Peyer's patch (tissue), 4 donors: ENCODE data around the gene RRBP1.

Experiments used
- POLR2A ChIP-seq, 2 donors: fragments of 450-650 bp; IDR thresholded peaks; one replicate each; pipeline ENCODE4 v1.5.1; 2017; ENCODE audit warnings: antibody characterized with exemption in 2 of 2, mild to moderate bottlenecking in 2 of 2, moderate library complexity in 2 of 2
- TF ChIP-seq, protein P1 (sequence below), 6 experiments: fragments of 450-650 bp in 4 of 6; fragments of 200-600 bp in 2 of 6; sonication (generic) in 1 of 6; IDR thresholded peaks; one replicate each; pipeline ENCODE4 v1.5.1; 2017 to 2019; ENCODE audit warnings: antibody characterized with exemption in 6 of 6, mild to moderate bottlenecking in 3 of 6, moderate library complexity in 1 of 6

DNA sequence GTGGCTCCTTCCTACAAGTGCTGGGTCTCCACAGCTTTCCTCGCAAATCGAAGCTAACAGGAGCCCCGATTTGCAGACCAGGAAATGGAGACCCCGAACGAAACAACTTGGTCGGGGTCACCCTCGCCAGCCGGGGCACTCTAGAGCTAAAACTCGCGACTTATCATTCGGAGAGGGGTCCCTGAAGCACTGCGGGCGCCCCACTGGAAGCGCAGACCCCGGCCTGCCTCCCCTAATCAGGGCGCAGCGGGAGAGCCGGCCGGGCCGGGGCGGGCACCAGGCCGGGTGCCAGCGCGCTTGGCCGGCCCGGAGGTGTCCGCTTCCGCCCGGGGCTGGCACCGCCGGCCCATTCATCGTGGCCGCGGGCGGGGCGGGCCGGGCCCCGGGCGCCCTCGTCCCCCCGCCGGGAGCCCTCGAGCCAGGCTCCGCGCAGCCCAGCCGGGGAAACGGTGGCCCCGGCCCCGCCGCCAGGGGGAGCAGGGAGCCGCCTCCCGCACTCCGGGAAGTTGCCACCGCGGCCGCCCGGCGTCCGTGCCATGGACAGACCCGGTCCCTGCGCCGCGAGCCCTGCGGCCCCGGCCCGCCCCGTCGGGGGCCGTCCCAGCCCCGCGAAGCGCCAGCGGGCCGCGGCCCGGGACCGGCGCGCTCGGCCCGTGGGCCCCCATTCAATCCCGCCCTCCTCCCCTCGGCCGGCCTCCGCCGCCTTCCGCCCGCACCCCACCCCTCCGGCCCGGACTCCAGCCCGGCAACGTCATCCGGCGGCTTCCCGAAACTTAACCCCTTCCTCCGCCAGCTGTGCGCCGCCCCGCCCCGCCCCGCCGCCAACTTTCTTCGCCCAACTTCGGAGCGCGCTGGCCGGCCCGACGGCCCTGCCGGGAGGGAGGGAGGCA is 961 bp downstream of the RRBP1 start:
- TF ChIP-seq, protein P1, sequence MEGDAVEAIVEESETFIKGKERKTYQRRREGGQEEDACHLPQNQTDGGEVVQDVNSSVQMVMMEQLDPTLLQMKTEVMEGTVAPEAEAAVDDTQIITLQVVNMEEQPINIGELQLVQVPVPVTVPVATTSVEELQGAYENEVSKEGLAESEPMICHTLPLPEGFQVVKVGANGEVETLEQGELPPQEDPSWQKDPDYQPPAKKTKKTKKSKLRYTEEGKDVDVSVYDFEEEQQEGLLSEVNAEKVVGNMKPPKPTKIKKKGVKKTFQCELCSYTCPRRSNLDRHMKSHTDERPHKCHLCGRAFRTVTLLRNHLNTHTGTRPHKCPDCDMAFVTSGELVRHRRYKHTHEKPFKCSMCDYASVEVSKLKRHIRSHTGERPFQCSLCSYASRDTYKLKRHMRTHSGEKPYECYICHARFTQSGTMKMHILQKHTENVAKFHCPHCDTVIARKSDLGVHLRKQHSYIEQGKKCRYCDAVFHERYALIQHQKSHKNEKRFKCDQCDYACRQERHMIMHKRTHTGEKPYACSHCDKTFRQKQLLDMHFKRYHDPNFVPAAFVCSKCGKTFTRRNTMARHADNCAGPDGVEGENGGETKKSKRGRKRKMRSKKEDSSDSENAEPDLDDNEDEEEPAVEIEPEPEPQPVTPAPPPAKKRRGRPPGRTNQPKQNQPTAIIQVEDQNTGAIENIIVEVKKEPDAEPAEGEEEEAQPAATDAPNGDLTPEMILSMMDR (IDR thresholded peaks at IDR 0.05), result peak; percentile 61 to 96 (median 88)
- no peak for TF ChIP-seq POLR2A (IDR thresholded peaks at IDR 0.05)
